HEK293T (cell line): ENCODE data around the gene PARVB.

ENCODE experiments used
- CTCF ChIA-PET: fragments of 350-600 bp; formaldehyde crosslinking; extraction: SDS; loops from one replicate; lab custom pipeline; 2021; ENCODE audit warnings: antibody characterized with exemption, inconsistent platforms; lab: Yijun Ruan, JAX
- POLR2A ChIA-PET: fragments of 350-600 bp; formaldehyde crosslinking; extraction: SDS; loops from one replicate; lab custom pipeline; 2020; ENCODE audit warnings: antibody characterized with exemption, inconsistent platforms; lab: Yijun Ruan, JAX
- DNase-seq: peaks from one replicate; pipeline ENCODE4 v3.0.0; 2012; ENCODE audit warnings: mixed read lengths; ENCODE audit errors: extremely low spot score
- ARNT ChIP-seq: fragments of 450-650 bp; IDR thresholded peaks from 2 replicates; pipeline ENCODE4 v1.6.1; 2017; ENCODE audit warnings: mild to moderate bottlenecking
- BHLHE40 ChIP-seq: fragments of 450-650 bp; IDR thresholded peaks from 2 replicates; pipeline ENCODE4 v1.6.1; 2016; ENCODE audit warnings: mild to moderate bottlenecking, moderate library complexity, borderline replicate concordance
- CTBP1 ChIP-seq: fragments of 450-650 bp; IDR thresholded peaks from 2 replicates; pipeline ENCODE4 v1.6.1; 2016; ENCODE audit warnings: borderline replicate concordance
- ELF4 ChIP-seq: fragments of 450-650 bp; IDR thresholded peaks from 2 replicates; pipeline ENCODE4 v1.6.1; 2017; ENCODE audit warnings: antibody characterized with exemption
- FOXA1 ChIP-seq: fragments of 450-650 bp; IDR thresholded peaks from 2 replicates; pipeline ENCODE4 v1.6.1; 2016; ENCODE audit warnings: mild to moderate bottlenecking
- FOXK2 ChIP-seq: fragments of 450-650 bp; IDR thresholded peaks from 2 replicates; pipeline ENCODE4 v1.6.1; 2016; ENCODE audit warnings: mild to moderate bottlenecking
- FOXM1 ChIP-seq: fragments of 450-650 bp; IDR thresholded peaks from 2 replicates; pipeline ENCODE4 v1.6.1; 2017; ENCODE audit warnings: mild to moderate bottlenecking, borderline replicate concordance
- HDGF ChIP-seq: fragments of 450-650 bp; IDR thresholded peaks from 2 replicates; pipeline ENCODE4 v1.6.1; 2017; ENCODE audit warnings: antibody characterized with exemption, borderline replicate concordance
- L3MBTL2 ChIP-seq: fragments of 450-650 bp; conservative IDR thresholded peaks from 2 replicates; pipeline ENCODE4 v1.6.1; 2016; ENCODE audit warnings: mild to moderate bottlenecking
- LEF1 ChIP-seq: fragments of 450-650 bp; IDR thresholded peaks from 2 replicates; pipeline ENCODE4 v1.6.1; 2017; ENCODE audit warnings: mild to moderate bottlenecking, borderline replicate concordance
- NFRKB ChIP-seq: fragments of 450-650 bp; IDR thresholded peaks from 2 replicates; pipeline ENCODE4 v1.6.1; 2016; ENCODE audit warnings: mild to moderate bottlenecking, moderate library complexity
- SP1 ChIP-seq: fragments of 450-650 bp; IDR thresholded peaks from 2 replicates; pipeline ENCODE4 v1.6.1; 2017
- SUZ12 ChIP-seq: fragments of 450-650 bp; IDR thresholded peaks from 2 replicates; pipeline ENCODE4 v1.6.1; 2016; ENCODE audit warnings: mild to moderate bottlenecking
- TARDBP ChIP-seq: fragments of 450-650 bp; IDR thresholded peaks from 2 replicates; pipeline ENCODE4 v1.6.1; 2016
- ZNF384 ChIP-seq: fragments of 450-650 bp; IDR thresholded peaks from 2 replicates; pipeline ENCODE4 v1.6.1; 2016
- TF ChIP-seq, protein P1 (sequence below): fragments of 450-650 bp; IDR thresholded peaks from 2 replicates; pipeline ENCODE4 v1.6.1; 2016

Gene PARVB

DNA sequence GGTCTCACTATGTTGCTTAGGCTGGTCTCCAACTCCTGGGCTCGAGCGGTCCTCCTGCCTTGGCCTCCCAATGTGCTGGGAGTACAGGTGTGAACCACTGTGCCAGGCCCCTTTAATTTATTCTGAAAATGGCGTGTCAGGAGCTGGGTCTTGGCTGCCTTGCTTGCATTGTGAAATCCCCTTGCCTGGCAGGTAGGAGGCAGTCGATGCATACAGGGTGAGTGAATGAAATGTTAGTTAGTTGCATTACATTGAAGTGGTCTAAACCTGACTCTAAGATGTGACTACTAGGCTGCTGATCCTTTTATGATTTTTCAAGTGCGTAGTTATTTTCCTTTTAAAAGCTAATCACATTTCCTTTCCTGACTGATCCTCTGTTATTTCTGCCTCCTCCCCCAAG lies 42.9 kb downstream of the PARVB start:
- POLR2A ChIA-PET: no interaction called here
- CTCF ChIA-PET: interaction anchor here (1.9 kb wide), 1 partner anchor 14 kb away, joined by 9 read pairs; no protein-coding TSS in a partner anchor
- no peak for DNase-seq
- TF ChIP-seq NFRKB (no peak), FOXK2 (no peak), BHLHE40 (no peak), FOXA1 (no peak), SP1 (no peak), L3MBTL2 (no peak)

DNA sequence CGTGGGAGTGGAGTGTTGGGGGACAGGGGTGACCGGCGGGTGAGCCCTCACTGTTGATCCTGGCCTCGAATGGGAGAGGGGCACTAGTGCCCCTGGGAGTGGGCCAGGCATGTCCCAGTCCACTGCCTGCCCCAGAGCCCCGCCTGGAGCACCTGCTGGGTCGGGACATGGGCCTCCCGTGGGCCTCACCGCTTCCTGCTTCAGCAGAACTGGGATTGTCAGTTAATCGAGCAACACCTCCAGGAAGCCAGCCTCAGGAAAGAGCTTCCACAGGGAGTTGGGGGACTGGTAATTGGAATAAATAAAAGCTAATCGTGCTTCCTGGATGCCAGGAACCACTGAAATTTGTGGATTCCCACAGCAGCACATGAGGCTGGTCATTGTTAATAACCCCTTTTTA lies 43.8 kb downstream of the PARVB start:
- POLR2A ChIA-PET: no interaction called here
- CTCF ChIA-PET: interaction anchor here (1.9 kb wide), 1 partner anchor 14 kb away, joined by 9 read pairs; no protein-coding TSS in a partner anchor
- TF ChIP-seq L3MBTL2 (no peak), LEF1 (no peak), CTBP1 (no peak), ARNT (no peak), HDGF (no peak), FOXM1 (no peak), BHLHE40 (no peak), FOXK2 (no peak), FOXA1 (no peak), ELF4 (no peak)
- no peak for DNase-seq

DNA sequence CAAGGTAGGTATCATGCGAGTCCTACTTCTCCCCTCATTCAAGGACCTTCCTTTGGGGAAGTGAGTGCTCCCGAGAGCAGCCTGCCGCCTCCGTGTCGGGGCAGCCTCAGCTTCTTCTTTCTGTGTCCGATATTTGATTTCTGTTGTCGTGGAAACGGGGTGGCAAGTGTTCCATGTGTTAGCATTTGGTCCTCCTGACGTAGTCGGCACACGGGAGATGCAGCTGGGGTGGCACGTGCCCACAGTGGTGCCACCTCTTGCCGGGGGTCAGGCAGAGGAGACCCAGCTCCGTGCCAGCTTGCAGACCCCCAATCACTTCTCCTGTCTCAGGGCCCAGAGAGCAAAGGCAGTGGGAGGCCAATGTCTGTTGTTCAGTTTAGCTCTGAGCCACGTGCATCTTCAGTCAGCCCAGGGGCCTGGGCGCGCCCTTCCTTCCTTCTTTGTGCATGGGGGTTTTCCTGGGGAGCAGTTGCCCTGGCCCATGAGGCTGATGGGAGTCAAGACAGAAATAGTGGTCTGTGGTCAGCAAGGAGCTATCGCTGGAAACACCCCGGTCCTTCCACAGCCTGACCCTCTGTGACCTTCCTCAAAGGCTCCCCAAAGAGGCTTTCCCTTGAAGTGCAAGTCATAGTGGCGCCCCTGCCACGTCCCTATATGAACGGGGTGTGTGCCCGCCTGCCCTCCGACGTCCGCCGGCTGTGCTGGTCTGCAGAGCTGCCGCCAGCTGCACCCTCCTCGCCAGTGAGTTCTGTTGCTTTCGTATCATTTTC lies 44.5 kb downstream of the PARVB start:
- TF ChIP-seq, protein P1, sequence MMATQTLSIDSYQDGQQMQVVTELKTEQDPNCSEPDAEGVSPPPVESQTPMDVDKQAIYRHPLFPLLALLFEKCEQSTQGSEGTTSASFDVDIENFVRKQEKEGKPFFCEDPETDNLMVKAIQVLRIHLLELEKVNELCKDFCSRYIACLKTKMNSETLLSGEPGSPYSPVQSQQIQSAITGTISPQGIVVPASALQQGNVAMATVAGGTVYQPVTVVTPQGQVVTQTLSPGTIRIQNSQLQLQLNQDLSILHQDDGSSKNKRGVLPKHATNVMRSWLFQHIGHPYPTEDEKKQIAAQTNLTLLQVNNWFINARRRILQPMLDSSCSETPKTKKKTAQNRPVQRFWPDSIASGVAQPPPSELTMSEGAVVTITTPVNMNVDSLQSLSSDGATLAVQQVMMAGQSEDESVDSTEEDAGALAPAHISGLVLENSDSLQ: no peak
- no peak for TF ChIP-seq FOXK2
- TF ChIP-seq SUZ12: no peak
- no peak for TF ChIP-seq NFRKB
- no peak for TF ChIP-seq TARDBP
- TF ChIP-seq HDGF: no peak
- no peak for TF ChIP-seq FOXM1
- no peak for TF ChIP-seq LEF1
- TF ChIP-seq ZNF384: no peak
- no peak for TF ChIP-seq ARNT
- TF ChIP-seq SP1: no peak
- TF ChIP-seq CTBP1: no peak
- TF ChIP-seq L3MBTL2: no peak
- no peak for TF ChIP-seq FOXA1
- no peak for TF ChIP-seq ELF4
- no peak for TF ChIP-seq BHLHE40
- ChIA-PET CTCF (interaction anchor here (1.9 kb wide), 1 partner anchor 13 kb away, joined by 9 read pairs; no protein-coding TSS in a partner anchor), POLR2A (no interaction called here)
- DNase-seq: no peak

DNA sequence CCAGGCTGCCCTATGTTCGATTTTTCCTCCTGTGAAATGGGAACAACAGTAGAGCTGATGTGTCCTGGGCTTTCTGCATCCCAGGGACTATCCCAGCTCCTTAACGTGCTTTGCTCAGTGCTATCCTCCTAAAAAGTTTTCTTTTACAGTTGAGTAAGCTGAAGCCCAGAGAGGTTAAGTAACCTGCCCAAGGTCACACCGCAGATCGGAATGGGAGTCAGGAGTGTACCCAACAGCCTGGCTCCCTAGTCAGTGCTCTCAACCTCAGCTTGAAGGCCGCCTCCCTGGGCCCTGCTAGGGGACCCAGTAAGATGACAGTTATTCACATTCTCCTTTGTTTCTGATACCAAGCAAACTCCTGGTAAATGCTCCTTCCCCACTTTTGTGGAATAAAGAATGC lies 45.9 kb downstream of the PARVB start:
- no peak for DNase-seq
- CTCF ChIA-PET: no interaction called here
- TF ChIP-seq ELF4 (no peak), CTBP1 (no peak), HDGF (no peak), NFRKB (no peak), FOXK2 (no peak), L3MBTL2 (no peak), LEF1 (no peak), SP1 (no peak), BHLHE40 (no peak), FOXM1 (no peak), SUZ12 (no peak), ARNT (no peak), ZNF384 (no peak), FOXA1 (no peak), TARDBP (no peak)
- TF ChIP-seq, protein P1: no peak
- POLR2A ChIA-PET: interaction anchor here (1.1 kb wide), 1 partner anchor 46 kb away, joined by 4 read pairs; the partner anchor contains the start of gene PARVB

DNA sequence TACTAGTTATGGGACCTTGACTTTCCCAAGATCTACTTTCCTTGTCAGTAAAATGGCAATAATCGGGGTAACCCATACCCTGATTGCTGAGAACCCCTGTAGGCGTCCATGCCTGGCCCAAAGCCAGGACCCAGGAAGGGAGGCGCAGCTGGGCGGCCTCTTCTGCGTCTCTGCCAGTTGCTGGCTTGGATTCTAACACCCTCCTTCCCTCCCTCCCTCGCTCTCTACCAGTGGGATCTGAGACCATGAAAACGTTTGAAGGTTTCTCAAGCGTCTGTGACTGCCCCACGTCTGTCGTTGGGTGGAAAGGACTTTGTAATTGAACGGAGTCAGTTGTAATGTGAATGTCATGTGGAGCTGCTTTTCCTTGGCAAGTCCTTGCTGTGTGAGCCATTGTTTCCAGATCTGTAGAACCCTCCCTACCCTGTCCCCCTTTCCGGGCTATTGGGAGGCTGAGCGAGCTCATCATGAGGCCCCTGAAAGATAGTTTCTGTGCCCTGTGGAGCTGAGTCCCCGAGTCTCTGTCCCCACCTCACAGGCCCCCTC lies 47.8 kb downstream of the PARVB start:
- no peak for DNase-seq
- no peak for TF ChIP-seq FOXA1
- no peak for TF ChIP-seq ELF4
- no peak for TF ChIP-seq FOXM1
- no peak for TF ChIP-seq CTBP1
- no peak for TF ChIP-seq ZNF384
- no peak for TF ChIP-seq L3MBTL2
- TF ChIP-seq HDGF: no peak
- no peak for TF ChIP-seq TARDBP
- TF ChIP-seq, protein P1: no peak
- TF ChIP-seq FOXK2: no peak
- TF ChIP-seq BHLHE40: no peak
- CTCF ChIA-PET: interaction anchor here (1.8 kb wide), 1 partner anchor 78 kb away, joined by 5 read pairs; no protein-coding TSS in a partner anchor
- POLR2A ChIA-PET: no interaction called here
